Activated naive CD8-positive, alpha-beta T cell treated with anti-CD3 and anti-CD28 coated beads, Interleukin-2, amount 10 ng/mL, durations not matched to agents 7 days and 5 days (primary cell): ENCODE results near the gene ARSI. TPM values are rescaled to one million over a fixed set of nuclear protein-coding genes. Genes with fewer than 3 reads are reported as not detected.
A peak's percentile ranks its signal among the peaks of the same experiment; 100 is the strongest.

Source experiments
- ATAC-seq: fragments of 150-1000 bp; cut with Tn5 transposase; one replicate; pipeline ENCODE4 v1.10.0; 2021; ENCODE audit warnings: low read depth, moderate library complexity
- POLR2A ChIA-PET: fragments of 350-600 bp; sonication (Branson Sonifier 250); formaldehyde crosslinking; loops from one replicate; lab custom pipeline; 2021; ENCODE audit warnings: antibody characterized with exemption; lab: Charles Lee
- DNase-seq: peaks from one replicate; pipeline ENCODE4 v3.0.0; 2021
- H3K27ac Mint-ChIP-seq: one replicate; pipeline ENCODE4 v1.8.0; 2022; ENCODE audit warnings: mild to moderate bottlenecking, mixed read lengths
- H3K27me3 Mint-ChIP-seq: one replicate; pipeline ENCODE4 v1.8.0; 2022; ENCODE audit warnings: mild to moderate bottlenecking, moderate library complexity, mixed read lengths
- H3K36me3 Mint-ChIP-seq: one replicate; pipeline ENCODE4 v1.8.0; 2021; ENCODE audit warnings: mild to moderate bottlenecking, mixed read lengths
- H3K4me1 Mint-ChIP-seq: one replicate; pipeline ENCODE4 v1.8.0; 2021; ENCODE audit warnings: mixed read lengths
- H3K4me3 Mint-ChIP-seq: one replicate; pipeline ENCODE4 v1.8.0; 2022; ENCODE audit warnings: mild to moderate bottlenecking, moderate library complexity, mixed read lengths
- H3K9me3 Mint-ChIP-seq: one replicate; pipeline ENCODE4 v1.8.0; 2021; ENCODE audit warnings: mixed read lengths
- total RNA-seq, 2 experiments: library from RNA; stranded (reverse); gene quantifications; one replicate each; pipeline ENCODE4 v1.2.3, GENCODE V29; 2021

The ARSI gene
- total RNA-seq, 2 experiments from 2014 or later, result not detected

DNA sequence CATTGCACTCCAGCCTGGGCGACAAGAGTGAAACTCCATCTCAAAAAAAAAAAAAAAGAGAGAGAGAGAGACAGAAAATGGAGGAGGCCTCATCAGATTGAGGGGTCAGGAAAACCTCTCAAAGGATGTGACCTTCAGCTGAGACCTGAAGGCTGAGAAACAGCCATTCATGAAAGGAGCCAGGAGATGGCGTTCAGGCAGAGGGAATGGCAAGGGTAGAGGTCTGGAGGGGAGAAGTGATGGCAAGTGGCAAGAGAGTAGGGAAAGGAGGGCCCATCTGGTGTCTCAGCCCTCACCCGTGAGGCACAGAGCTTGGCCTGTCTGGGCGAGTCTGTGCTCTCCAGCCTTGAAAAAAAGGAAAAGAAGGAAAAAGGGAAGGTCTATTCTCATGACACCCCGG lies 30.2 kb downstream of the ARSI start:
- no peak overlapping the region for H3K27ac Mint-ChIP-seq
- no peaks in the 10 kb centered on the region for H3K9me3 Mint-ChIP-seq
- POLR2A ChIA-PET, result no interaction called here
- peaks cover 15% of the 10 kb centered on the region for H3K27me3 Mint-ChIP-seq
- no peaks in the 10 kb centered on the region for H3K4me1 Mint-ChIP-seq
- peak; percentile 54 for ATAC-seq
- no peaks in the 10 kb centered on the region for H3K36me3 Mint-ChIP-seq
- DNase-seq, result no peak
- H3K4me3 Mint-ChIP-seq, result no peak overlapping the region

DNA sequence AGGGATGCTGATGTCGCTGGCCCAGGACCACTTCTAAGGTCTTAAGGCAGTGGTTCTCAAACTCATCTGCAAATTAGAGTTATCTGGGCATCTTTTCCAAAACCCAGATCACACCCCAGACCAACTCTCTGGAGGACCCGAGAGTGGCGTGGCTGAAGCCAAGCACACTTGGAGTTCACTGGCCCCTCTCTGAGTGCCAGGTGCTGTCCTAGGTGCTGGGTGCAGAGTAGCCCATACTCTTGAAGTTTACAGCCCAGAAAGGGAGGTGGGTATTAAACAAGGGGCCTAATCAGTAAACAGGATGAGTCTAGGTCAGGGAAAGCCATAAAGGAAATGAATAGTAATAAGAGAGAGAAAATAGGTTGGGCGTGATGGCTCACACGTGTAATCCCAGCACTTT lies 30.8 kb downstream of the ARSI start:
- peaks cover 11% of the 10 kb centered on the region for H3K27me3 Mint-ChIP-seq
- no peak overlapping the region for H3K27ac Mint-ChIP-seq
- no peak overlapping the region for H3K4me3 Mint-ChIP-seq
- ATAC-seq, result no peak
- H3K36me3 Mint-ChIP-seq, result no peaks in the 10 kb centered on the region
- H3K9me3 Mint-ChIP-seq, result no peaks in the 10 kb centered on the region
- DNase-seq, result no peak
- POLR2A ChIA-PET, result no interaction called here
- no peaks in the 10 kb centered on the region for H3K4me1 Mint-ChIP-seq

DNA sequence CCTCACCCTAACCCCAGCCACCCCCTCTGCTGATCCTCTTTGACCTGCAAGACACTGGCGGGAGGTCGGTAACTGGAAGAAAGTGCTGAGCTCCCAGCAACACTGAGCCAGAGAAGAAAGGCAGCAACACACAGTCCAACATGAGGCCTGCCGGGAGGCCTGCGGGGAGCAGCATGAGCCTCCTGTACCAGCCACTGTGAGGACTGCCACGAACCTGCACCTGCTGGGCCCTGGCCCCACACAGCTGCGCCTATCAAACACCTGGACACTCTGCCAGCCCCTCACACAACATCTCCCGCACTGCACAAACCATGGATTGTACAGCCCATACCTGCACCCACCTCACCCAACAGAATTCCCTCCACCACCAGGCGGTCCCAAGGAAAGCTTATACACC lies 31.4 kb downstream of the ARSI start:
- no peak overlapping the region for H3K4me3 Mint-ChIP-seq
- DNase-seq, result no peak
- ATAC-seq, result no peak
- no peaks in the 10 kb centered on the region for H3K4me1 Mint-ChIP-seq
- H3K9me3 Mint-ChIP-seq, result no peaks in the 10 kb centered on the region
- H3K27me3 Mint-ChIP-seq, result peaks cover 14% of the 10 kb centered on the region
- POLR2A ChIA-PET, result no interaction called here
- H3K27ac Mint-ChIP-seq, result no peak overlapping the region
- H3K36me3 Mint-ChIP-seq, result no peaks in the 10 kb centered on the region

DNA sequence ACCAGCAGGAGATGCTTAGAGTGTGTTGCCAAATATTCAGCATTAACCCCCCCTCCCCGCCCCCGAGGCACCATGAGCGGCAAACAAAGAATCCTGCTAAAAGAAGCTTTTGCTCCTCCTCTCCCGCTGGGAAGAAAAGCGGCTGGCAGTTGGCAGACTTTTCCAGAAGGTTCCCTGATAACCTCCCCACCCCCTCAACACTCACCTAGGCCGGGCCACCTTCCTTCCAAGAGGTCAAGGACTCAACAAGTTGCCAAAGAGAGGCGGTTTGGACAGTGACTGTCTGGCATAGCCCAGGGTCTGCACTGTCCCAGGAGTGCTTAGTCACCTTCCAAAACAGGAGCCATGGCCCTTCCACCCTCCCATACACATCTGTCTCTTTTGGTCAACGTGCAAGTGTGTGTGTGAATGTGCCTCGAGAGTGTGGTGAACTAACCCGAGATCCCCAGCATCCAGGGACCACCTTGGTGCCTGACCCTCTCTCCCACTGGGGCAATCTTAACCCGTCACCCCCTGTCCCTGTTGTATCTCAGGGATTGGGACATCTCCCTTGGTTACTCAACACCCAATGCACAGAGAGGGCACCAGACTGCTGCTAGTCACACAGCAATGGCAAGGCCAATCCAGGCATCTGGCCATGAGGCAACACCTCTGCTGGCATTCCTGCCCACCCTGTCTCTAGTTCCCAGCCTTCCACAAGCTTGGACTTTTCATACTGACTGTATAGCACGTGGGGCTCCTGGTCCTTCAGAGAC lies 32.0 kb downstream of the ARSI start:
- POLR2A ChIA-PET, result no interaction called here
- peaks cover 13% of the 10 kb centered on the region for H3K27me3 Mint-ChIP-seq

DNA sequence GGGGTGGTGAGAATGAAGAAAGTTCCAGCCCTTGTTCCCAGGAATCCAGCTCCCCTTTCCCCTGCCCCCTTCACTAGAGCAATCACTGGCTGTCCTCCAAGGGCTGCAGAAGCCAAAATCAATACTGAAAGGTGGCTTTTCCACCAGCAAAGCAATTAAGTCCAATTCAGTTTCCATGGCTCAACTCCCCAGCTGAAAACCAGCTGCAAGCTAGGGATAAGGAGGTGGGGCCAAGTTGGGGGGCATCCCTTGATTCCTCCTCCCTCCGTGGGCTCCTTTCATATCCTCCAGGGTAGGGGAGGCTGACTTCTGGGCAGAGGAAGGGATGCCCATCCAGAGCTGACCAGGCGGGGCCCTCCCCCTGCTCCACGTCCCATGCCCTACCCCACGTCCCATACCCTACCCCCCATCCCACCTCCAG lies 35.8 kb downstream of the ARSI start:
- H3K4me3 Mint-ChIP-seq, result no peak overlapping the region
- DNase-seq (no peak), ATAC-seq (no peak)
- POLR2A ChIA-PET, result no interaction called here
- no peaks in the 10 kb centered on the region for H3K4me1 Mint-ChIP-seq
- no peak overlapping the region for H3K27ac Mint-ChIP-seq
- H3K9me3 Mint-ChIP-seq, result no peaks in the 10 kb centered on the region
- no peaks in the 10 kb centered on the region for H3K36me3 Mint-ChIP-seq
- peaks cover 13% of the 10 kb centered on the region for H3K27me3 Mint-ChIP-seq

More for the DNA sequence above, 32.0 kb downstream of the ARSI start:
- Mint-ChIP-seq H3K27ac (no peak overlapping the region), H3K4me3 (no peak overlapping the region), H3K9me3 (no peaks in the 10 kb centered on the region), H3K36me3 (no peaks in the 10 kb centered on the region), H3K4me1 (no peaks in the 10 kb centered on the region)
- DNase-seq, result no peak
- no peak for ATAC-seq

DNA sequence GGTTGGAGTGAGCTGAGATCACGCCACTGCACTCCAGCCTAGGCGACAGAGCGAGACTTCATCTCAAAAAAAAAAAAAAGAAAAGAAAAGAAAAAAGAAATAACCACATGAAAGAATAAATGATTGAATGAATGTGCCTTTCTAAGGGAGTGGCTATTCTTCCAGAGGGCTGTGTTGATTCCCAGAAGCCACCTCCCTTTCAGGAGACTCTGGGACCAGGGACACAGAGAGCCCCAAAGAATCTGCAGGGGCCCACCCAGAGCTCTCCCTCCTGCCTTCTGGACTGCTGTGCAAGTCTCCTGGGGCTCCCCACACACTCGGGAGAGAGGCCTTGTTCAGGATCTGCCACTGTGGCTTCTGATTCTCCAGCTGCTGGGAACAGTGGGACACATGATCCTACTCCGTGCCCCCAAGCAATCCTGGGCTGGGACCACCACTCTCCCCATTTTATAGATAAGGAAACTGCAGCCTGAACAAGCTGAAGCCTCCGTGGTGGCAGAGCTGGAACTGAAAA lies 36.8 kb downstream of the ARSI start:
- H3K4me3 Mint-ChIP-seq, result no peak overlapping the region
- DNase-seq (no peak), ATAC-seq (no peak)
- no peak overlapping the region for H3K27ac Mint-ChIP-seq
- peaks cover 13% of the 10 kb centered on the region for H3K27me3 Mint-ChIP-seq
- no peaks in the 10 kb centered on the region for H3K4me1 Mint-ChIP-seq
- no peaks in the 10 kb centered on the region for H3K9me3 Mint-ChIP-seq
- POLR2A ChIA-PET, result no interaction called here
- H3K36me3 Mint-ChIP-seq, result no peaks in the 10 kb centered on the region

DNA sequence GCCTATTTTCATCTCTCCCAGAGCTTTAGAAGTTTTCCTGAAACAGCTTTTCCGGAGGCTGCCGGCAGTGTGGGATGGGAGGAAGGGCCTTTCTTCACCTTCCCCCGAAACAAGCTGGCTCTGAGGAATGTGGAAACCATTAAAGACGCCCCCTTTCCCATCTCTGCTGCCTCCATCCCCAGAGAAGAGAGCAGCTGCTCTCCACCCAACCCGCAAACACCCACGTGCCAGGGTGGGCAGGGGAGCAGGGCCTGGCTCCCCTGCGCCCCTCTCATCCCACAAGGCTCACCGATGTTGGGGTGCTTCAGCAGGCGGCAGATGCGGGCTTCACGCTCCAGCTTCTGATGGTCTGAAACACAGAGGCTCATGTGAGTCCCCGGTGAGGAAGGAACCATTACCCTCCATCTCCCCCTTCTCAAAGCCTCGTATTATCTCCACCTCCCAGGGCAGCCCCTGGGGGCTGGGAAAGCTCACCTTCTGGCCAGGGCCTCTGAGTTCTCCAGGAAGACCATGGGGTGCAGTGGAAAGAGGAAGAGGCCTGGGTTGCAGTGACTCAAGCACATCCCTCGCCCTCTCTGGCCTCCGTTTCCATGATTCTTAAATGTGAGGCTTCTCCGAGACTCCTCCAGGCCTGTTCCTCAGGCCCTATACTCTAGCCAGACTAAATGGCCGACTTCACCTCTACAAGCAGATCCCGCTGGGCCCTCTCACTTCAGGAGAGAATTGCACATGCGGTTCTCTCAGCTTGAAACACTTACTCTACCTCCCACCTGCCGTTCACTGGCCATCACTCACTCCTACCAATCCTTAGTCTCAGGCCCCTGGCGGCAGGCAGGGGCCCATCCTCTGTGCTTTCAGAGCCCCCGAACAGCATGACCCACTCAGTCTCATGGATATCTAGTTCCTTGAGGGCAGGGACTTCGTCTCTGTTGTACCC lies 37.8 kb downstream of the ARSI start:
- H3K27ac Mint-ChIP-seq, result no peak overlapping the region
- no peak overlapping the region for H3K4me3 Mint-ChIP-seq
- H3K36me3 Mint-ChIP-seq, result no peaks in the 10 kb centered on the region
- H3K9me3 Mint-ChIP-seq, result no peaks in the 10 kb centered on the region
- ATAC-seq (no peak), DNase-seq (no peak)
- H3K27me3 Mint-ChIP-seq, result peaks cover 13% of the 10 kb centered on the region
- no peaks in the 10 kb centered on the region for H3K4me1 Mint-ChIP-seq
- POLR2A ChIA-PET, result no interaction called here

DNA sequence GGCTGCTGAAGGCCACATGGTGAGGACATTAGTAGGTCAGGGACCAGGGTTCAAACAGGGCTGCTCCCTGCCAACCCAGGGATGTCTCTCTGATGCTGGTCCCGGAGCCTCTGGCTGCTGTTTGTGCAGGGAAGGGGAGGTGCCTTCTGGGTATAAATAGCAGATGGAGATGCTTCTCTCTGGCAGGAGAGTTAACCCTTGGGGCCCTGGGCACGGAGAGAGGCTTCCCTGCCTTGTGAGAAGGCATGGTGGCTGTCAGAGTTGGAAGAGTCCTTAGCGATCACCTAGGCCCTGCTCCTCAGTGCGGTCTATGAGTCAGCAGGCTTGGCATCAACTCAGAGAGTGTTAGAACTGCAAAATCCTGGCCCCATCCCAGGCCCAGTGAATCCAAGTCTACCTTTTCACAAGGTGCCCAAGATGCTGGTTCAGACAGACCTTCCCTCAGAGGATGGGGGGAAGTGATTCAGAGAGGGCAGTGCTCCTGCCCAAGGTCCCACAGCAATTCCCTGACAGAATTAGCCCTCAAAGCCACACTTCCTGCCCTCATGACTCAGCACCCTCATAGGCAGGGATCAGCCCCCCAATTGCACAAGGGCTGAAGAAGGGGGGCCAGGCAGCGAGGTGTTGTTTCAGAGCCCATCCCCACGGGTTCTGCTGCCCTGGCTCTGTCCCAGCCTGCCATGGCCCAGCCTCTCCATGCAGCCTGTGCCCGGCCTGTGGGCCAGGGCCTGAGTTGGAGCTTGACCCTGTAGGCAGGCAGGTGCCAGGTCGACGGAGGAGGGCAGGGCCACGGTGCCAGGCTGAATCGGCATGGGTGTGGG lies 38.7 kb downstream of the ARSI start:
- no peak overlapping the region for H3K4me3 Mint-ChIP-seq
- H3K9me3 Mint-ChIP-seq, result no peaks in the 10 kb centered on the region
- no peaks in the 10 kb centered on the region for H3K36me3 Mint-ChIP-seq
- no peak for DNase-seq
- POLR2A ChIA-PET, result no interaction called here
- no peak for ATAC-seq
- H3K4me1 Mint-ChIP-seq, result no peaks in the 10 kb centered on the region
- no peak overlapping the region for H3K27ac Mint-ChIP-seq
- peaks cover 13% of the 10 kb centered on the region for H3K27me3 Mint-ChIP-seq

DNA sequence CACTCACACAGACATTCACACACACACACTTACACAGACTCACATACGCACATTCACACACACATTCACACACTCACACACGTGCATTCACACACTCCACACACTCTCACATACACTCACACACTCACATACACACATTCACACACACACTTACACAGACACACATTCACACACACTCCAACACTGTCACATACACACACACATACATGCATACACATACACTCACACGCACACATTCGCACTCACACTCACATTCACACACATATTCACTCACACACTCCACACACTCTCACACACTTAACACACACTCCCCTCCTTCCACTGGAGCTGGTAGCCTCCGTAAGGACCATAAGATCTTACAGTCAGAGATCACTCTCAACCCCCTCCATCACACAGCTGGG lies 39.3 kb downstream of the ARSI start:
- POLR2A ChIA-PET, result no interaction called here
- no peaks in the 10 kb centered on the region for H3K9me3 Mint-ChIP-seq
- DNase-seq, result no peak
- peaks cover 9% of the 10 kb centered on the region for H3K27me3 Mint-ChIP-seq
- no peaks in the 10 kb centered on the region for H3K4me1 Mint-ChIP-seq
- no peak for ATAC-seq
- no peak overlapping the region for H3K27ac Mint-ChIP-seq
- H3K4me3 Mint-ChIP-seq, result no peak overlapping the region
- no peaks in the 10 kb centered on the region for H3K36me3 Mint-ChIP-seq

DNA sequence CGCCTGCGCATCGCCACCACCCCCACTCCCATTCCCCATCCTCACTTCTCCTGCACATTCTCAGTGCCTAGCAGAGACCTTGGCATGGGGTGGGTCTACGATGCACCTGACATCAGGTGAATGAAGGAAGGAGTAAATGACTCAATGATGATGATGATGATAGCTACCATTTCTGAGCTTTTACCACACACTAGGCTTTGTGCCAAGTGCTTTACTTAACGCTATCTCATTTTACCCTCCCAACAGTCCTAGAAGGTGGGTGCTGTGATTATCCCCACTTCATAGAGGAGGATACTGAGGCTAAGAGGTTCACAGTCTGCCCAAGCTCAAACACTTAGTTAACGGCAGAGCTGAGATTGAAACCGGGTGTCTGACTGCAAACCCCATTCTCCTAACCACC lies 40.2 kb downstream of the ARSI start:
- POLR2A ChIA-PET, result no interaction called here

DNA sequence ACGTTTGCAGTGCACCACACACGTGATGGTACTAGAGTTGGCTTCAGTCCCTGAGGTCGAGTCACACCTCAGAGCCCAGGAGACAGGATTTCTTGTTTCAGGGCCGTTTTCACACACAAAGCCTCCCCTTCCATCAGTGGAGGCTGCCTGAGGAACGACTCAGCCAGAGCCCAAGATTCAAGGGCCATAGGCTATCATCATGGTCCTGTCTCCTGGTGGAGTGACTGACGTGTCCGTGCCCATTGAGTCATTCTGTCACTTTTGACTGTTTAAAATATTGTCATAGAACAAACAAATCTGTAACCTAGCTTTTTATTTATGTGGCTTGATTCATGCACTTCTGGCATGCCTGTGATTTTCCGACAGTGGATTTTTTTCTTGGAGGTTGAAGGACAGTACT lies 41.5 kb downstream of the ARSI start:
- H3K4me1 Mint-ChIP-seq, result no peaks in the 10 kb centered on the region
- POLR2A ChIA-PET, result no interaction called here
- ATAC-seq (no peak), DNase-seq (no peak)
- peaks cover 6% of the 10 kb centered on the region for H3K27me3 Mint-ChIP-seq
- no peak overlapping the region for H3K4me3 Mint-ChIP-seq
- no peaks in the 10 kb centered on the region for H3K9me3 Mint-ChIP-seq
- H3K36me3 Mint-ChIP-seq, result no peaks in the 10 kb centered on the region
- H3K27ac Mint-ChIP-seq, result no peak overlapping the region

More for the DNA sequence above, 40.2 kb downstream of the ARSI start:
- no peak overlapping the region for H3K27ac Mint-ChIP-seq
- H3K4me1 Mint-ChIP-seq, result no peaks in the 10 kb centered on the region
- ATAC-seq, result no peak
- no peak for DNase-seq
- no peaks in the 10 kb centered on the region for H3K36me3 Mint-ChIP-seq
- peaks cover 9% of the 10 kb centered on the region for H3K27me3 Mint-ChIP-seq
- H3K4me3 Mint-ChIP-seq, result no peak overlapping the region
- no peaks in the 10 kb centered on the region for H3K9me3 Mint-ChIP-seq

DNA sequence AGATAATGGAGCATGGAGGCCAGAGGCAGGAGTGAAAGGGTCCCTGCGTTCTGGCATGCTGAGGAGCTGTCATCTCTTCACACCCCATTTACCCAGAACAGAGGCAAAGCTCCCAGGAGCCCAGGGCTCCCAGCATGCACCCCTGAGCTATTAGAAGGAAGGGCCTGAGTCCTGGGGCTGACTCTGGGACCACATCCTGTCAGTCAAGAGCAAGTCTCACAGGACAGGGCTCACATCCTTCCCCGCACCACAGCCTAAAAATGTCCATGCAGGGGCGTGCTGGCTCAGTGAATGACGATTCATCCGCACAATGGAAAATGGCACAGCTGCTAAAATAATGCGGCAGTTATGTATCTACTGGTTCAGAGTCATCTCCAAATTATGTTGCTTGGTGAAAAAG lies 44.6 kb downstream of the ARSI start:
- H3K27ac Mint-ChIP-seq, result no peak overlapping the region
- no peaks in the 10 kb centered on the region for H3K27me3 Mint-ChIP-seq
- no peak for DNase-seq
- POLR2A ChIA-PET, result no interaction called here
- no peaks in the 10 kb centered on the region for H3K9me3 Mint-ChIP-seq
- peaks cover 2% of the 10 kb centered on the region for H3K4me1 Mint-ChIP-seq
- ATAC-seq, result peak; percentile 46
- no peak overlapping the region for H3K4me3 Mint-ChIP-seq
- no peaks in the 10 kb centered on the region for H3K36me3 Mint-ChIP-seq

DNA sequence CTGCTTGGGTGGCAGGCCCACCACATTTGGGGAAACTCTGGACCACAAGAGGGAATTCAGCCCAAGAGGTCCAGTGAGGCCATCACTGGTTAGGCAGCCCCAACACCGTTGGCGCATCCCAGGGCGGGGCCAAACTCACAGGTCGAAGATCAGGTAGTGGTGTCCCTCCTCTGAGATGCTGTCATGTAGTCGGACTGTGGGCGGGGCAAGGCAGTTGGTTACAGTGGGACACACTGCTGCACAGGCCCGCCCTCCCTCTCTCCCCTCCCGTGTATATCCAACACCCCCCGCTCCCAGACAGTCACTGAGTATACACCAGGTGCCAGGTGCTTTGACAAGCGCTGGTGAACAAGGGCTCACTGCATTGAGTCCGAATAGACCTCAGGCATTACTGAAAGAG lies 45.3 kb downstream of the ARSI start:
- ATAC-seq (no peak), DNase-seq (no peak)
- H3K27ac Mint-ChIP-seq, result no peak overlapping the region
- H3K27me3 Mint-ChIP-seq, result no peaks in the 10 kb centered on the region
- H3K9me3 Mint-ChIP-seq, result no peaks in the 10 kb centered on the region
- peaks cover 2% of the 10 kb centered on the region for H3K4me1 Mint-ChIP-seq
- H3K36me3 Mint-ChIP-seq, result no peaks in the 10 kb centered on the region
- POLR2A ChIA-PET, result no interaction called here
- no peak overlapping the region for H3K4me3 Mint-ChIP-seq
